GM18951 (cell line): ENCODE results near the gene ZFHX3.

ENCODE experiments used
- POLR2A ChIP-seq: IDR thresholded peaks from 4 replicates; pipeline ENCODE4 v1.6.1; 2011; ENCODE audit warnings: mild to moderate bottlenecking; ENCODE audit not compliant: insufficient read length, insufficient read depth; ENCODE audit errors: extremely low read depth
- in situ Hi-C: fragments of 300-500 bp; cut with MboI; formaldehyde crosslinking; loops from one replicate; pipeline ENCODE4 v1.12.0; 2022; ENCODE audit warnings: low sequenced_read_pairs, mixed read lengths, inconsistent platforms; ENCODE audit not compliant: unreplicated experiment

The ZFHX3 gene

DNA sequence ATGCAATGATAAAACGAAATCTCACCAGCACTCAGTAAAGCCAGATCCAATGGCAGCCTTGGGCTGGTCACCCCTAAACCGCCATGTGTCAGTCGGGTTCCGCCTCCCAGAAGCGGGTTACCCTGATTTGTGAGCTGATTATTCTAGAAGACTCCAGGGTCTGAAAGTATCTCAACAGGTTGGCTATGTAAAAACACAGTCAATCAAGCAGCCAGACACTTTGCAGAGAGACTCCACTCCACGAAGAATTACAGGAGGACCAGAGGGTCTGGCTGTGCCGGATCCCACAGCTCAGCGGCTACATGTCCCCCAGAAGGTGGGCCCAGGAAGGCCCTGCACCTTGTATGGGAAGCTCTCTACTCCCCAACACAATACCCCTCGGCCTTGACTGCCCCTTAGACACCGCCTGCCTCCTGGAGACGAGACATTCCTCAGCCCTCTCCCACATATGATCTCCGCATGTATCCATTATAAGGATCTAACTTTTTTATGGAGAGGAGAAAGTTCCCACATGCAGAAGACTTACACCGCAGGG lies 23.3 kb downstream of the ZFHX3 start:
- in situ Hi-C loops = no loop called here

DNA sequence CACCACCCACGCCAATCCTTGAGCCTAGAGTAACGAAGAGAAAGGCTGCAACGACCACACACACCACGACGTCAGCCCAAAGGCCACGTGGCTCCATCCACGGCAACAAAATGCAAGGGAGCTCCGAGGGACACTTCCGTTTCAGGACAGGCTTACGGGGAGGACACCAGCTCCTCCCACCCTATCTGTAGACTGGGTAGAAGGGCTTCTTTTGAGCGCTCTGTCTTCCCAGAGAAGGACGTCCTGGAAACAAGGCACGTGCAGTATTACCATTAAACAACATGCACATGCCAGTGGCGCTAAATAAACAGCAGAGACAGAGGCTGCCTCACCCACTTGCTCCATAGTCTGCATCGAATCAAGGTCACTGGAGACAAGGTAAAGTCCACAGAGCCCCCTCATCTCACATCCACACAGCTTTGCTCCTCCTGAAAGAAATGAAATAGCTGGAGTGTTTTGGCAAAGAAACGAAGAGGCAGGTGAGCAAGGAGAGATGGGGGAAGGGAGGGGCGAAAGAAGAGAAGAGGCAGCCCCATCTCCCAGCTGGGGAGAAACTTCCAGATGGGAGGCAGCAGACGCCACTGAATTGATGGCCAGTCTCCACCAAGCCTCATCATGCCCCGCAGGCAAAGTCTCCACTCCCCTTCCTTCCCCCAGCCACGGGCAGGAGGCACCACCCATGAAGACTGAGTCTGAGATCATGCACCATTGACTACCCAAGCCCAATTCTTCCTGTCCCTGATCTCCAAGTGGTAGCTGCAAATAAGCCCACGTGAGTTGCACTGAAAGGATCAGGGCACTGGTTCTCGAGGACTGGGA lies 24.0 kb downstream of the ZFHX3 start:
- in situ Hi-C loops = no loop called here
- TF ChIP-seq POLR2A = no peak

More for the DNA sequence above, 23.3 kb downstream of the ZFHX3 start:
- TF ChIP-seq POLR2A = no peak

DNA sequence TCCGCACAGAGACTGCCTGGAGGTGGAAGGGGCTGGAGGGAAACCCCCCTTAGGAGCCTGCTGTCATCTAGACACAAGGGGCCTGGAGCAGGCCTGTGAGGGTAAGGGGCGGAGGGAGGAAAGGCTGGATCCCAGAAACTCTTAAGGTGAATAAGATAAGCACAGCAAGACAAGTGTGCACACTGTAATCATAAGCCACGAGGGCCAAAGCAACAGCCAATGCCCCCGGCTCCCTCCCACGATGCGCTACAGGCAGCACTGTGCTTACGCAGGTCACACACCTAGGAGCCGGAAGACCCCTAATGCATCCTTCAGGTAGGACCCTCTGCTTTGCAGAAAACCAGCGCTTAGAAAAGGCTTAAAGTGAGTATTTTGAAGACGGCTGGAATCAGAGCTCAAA lies 24.6 kb downstream of the ZFHX3 start:
- no peak for TF ChIP-seq POLR2A
- in situ Hi-C loops = no loop called here

DNA sequence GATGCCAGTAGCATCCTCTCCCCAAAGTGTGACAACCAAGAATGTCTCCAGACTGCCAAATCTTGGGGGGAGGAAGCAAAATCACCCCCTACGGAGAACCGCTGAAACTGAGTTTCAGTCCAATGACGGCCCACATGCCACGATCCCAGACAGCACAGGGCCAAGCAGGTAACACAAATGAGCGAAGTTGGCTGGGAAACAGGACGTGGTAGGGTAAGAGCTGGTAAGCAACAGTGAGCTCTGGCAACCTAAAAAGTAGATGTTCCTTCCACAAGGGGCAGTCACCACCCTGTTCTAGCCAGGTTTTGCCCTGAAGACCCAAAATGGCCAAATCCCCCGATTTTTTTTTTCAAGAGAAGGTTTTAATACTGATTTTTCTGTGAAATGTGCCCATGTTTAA lies 25.4 kb downstream of the ZFHX3 start:
- in situ Hi-C loops = no loop called here
- TF ChIP-seq POLR2A = no peak

DNA sequence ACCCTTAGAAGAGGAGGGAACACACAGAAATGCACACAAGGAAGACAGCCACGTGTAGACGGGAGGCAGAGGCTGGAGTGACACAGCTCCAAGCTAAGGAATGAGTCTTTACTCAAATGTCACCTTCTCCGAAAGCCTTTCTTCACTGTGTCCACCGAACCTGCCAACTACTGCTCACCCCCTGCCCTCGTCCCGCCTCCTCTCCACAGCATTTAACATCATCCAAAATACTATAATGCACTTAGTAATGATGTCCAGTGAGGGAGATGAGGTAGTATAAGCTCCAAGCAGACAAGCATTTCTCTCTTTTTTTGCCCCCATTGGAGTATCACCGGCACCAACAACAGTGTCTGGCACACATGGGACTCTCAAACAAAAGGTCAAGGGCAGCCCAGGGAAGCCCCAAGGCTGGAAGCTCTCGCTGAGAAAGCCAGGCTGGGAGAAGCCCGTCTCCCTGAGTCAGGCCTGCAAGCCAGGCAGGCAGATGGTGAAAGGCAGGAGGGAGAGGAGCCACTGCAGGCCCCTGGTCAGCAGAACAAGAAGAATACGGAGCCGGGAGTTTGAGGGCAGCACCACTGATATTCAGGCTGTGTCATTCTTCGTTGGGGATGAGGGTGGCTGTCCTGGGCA lies 25.9 kb downstream of the ZFHX3 start:
- TF ChIP-seq POLR2A = no peak
- in situ Hi-C loops = no loop called here

DNA sequence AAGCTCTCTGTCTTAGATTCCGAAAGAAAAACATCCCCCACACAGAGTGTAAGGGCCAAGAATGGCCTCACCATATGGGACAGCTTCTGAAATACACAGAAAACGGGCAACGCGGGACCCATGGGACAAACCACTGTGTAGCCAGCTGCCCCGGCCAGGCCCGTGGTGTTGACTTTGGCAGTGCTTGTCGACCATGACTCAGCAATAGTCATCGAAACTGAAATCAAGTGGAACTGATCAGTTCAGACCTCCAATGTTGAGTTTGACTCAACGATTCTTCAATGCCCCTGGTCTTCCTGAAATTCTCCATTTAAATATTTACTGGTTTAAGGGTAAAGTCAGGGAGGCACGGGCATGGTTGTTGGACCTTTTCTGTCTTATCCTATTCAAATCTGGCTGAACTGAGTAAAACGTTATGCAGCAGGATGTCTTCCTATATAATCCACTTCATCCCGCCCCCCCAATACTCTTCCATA lies 27.5 kb downstream of the ZFHX3 start:
- TF ChIP-seq POLR2A = no peak
- in situ Hi-C loops = no loop called here

DNA sequence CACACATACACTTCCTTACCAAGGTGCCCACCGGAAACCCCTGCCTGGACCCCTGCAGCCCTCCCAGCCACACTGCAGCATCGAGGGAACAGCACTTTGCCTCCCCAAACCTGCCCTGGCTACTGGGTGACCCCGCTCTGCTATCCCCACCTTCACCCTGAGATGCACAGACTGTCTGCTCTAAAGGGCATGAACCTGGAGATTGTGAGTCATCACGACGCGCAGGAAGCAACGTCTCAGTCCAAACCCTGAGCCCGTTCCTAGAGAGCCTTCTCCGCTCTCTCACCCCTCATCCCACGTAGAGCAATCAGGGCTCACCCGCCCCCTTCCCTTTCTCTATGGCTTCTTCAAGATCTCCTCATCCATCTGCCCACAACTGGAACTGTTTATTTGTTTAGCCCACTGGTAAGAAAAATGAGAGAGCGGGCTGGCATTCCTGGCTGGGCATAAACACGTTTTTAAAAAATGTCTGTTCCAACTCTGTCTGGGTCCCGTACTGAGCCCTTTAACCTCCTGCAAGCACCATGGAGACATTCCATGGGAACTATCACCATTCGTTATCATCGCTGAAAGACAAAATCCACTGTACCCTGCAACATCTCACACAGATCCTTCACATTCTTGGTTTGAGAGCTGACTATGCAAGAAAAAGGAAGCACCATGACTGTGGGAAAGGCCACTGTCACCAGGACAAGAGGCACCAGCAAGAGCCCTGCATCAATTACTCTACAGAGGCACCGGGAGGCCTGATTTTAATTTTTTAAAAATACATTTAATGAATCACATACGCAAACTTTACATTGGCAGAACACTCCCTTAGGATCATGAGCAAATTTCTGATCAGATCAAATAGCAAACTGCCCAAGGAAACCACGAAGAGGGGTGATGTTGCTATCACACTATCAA lies 28.2 kb downstream of the ZFHX3 start:
- in situ Hi-C loops = no loop called here
- TF ChIP-seq POLR2A = no peak

DNA sequence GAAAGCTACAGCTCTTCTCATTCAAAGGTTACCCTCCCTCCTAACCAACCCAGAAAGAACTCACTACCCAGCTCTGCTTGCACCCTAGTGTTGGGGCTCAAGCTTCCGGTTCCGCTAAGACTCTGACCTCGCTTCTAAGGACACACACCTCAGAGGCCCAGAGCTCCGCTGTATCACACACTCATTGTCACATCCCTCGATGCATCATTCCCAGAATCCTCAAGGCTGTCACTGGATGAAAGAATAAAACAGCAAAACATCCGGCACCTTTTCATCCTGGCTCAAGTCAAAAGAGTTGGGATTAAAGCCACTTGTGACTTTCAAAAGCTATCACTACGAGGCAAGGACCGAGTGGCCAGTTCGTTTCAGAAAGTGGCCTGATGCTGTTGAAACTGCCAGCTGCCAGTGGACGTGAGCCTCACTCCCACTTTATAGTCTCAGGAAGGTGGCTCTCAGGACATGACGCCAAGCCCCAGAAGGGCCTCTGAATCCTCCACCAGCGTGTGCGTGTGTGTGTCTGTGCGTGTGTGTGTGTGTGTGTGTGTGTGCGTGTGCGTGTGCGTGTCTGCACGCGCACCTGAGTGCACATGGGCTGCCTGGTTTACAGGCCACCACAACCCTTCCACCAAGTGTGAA lies 29.0 kb downstream of the ZFHX3 start:
- no peak for TF ChIP-seq POLR2A
- in situ Hi-C loops = no loop called here

DNA sequence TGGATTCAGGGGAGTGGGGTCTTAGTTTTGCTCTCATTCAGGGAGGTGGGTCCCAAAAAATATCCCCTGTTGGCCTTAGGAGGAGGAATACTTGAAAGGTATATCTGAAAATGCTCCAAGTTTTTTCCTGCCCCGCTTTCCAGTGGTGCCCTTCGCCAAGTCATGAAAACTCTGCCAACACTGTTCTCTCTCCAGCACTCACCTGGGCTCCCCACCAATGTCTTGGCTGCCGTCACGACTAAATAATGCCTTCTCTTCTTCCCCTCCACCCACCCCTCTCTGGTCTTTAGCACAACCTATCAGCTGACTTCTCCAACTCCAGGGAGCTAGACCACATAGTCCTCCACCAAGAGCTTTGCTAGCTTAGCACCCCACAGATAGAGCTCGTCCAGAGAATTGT lies 30.6 kb downstream of the ZFHX3 start:
- TF ChIP-seq POLR2A = no peak
- in situ Hi-C loops = no loop called here

DNA sequence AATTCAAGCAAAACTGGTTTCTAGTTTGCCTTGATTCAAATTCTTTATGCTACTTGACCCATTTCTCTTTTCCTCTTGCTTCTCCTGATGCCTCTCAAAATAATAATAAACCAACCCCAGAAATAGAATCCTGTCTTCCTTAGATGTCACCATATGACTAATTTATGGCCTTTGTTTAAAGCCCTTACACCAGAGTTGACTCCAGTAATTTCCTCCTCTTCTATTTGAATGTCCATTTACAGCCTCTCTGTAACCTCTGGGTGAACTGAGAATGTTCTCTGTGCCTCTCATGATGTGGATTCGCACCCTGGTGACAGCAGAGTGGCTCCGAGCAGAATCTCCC lies 31.5 kb downstream of the ZFHX3 start:
- in situ Hi-C loops = no loop called here
- no peak for TF ChIP-seq POLR2A

DNA sequence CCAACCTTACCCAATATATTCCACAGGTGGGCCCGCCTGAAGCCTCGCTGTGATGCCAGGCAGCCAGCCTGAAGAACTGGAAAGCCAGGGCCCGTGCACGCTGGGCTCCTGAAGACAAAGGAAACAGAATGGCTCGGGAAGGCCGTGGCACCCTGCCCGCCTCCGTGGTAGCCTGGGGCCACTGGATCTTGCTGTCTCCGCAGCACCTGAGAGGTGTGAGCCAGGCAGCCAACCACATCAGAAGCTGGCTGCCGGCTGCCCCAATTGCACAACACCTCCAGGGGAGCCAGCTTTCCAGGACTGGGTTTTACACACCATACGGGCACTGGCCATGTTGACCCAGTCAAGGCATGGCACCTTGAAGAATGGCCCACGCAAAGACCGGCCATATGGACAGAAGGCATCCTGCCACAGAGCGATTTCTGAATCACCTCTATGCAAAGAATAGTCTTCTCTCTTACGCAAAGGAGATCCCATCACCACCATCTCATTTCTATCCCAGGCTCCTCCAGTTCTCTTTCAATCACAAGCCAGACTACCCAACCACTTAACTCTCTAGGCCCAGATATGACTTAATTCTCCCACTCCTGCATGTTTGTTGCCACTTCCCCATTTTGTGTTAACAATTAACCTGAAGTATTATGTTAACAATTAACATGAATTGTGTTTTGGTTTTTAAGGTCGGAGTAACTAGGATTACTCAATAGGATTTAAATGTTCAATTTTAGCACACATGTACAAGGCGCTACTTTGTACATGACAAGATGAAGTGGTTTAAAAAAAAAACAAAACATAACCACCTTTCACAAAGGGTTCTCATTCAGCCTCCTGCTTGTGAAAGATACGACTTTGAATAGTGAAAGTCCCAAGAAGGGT lies 32.1 kb downstream of the ZFHX3 start:
- in situ Hi-C loops = no loop called here
- no peak for TF ChIP-seq POLR2A

DNA sequence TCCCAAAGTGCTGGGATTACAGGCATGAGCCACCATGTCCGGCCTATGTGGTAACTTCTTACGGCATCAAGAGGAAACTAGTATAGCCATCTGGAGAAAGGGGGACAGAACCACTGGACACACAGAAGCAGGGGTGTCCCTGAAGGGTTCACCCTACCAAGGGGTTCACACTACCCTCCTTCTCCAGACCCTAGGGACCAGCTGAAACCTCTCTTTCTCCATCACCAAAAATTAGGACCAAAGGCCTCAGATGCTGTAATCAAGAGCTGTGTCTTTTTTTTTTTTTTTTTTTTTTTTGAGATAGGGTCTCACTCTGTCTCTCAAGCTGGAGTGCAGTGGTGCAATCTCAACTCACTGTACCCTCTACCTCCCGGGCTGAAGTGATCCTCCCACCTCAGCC lies 33.2 kb downstream of the ZFHX3 start:
- TF ChIP-seq POLR2A = no peak

More for the DNA sequence above, 33.2 kb downstream of the ZFHX3 start:
- in situ Hi-C loops = no loop called here
